NCI-H1105 treated with DMSO at 0.1 percent for 48 hours (cell line): ENCODE measurements around the gene VMP1.

Source experiments
- DNase-seq: peaks from one replicate; lab custom pipeline; 2025; lab: John Stamatoyannopoulos, UW

VMP1 gene

GRCh38 chr17:59707149-59707970 lies at the start of gene VMP1, which contains the start of gene PTRH2:
Gene VMP1, plus strand, starts transcription at chr17:59707654. Its CDS starts 23,793 bp downstream, at chr17:59731447.
Gene PTRH2, minus strand, starts transcription at chr17:59707430. Its CDS starts 9,452 bp downstream, at chr17:59697978.
- DNase-seq: peak; percentile 98

GRCh38 chr17:59666235-59666634 lies 41.2 kb upstream of the VMP1 start:
- DNase-seq: peak; percentile 16

- DNase-seq: no peak
Observed at GRCh38 chr17:59668816-59669215, 38.6 kb upstream of the VMP1 start.

- no peak for DNase-seq
Observed at GRCh38 chr17:59669411-59669810, 38.0 kb upstream of the VMP1 start.

GRCh38 chr17:59669944-59670343 lies 37.5 kb upstream of the VMP1 start:
- DNase-seq: no peak

GRCh38 chr17:59671386-59671785 lies 36.1 kb upstream of the VMP1 start:
- no peak for DNase-seq

- DNase-seq: no peak
Observed at GRCh38 chr17:59675231-59675630, 32.2 kb upstream of the VMP1 start.

GRCh38 chr17:59676716-59677115 lies 30.7 kb upstream of the VMP1 start:
- DNase-seq: peak; percentile 48

- no peak for DNase-seq
Observed at GRCh38 chr17:59678918-59679317, 28.5 kb upstream of the VMP1 start.

- no peak for DNase-seq
Observed at GRCh38 chr17:59680314-59680713, 27.1 kb upstream of the VMP1 start.

- no peak for DNase-seq
Observed at GRCh38 chr17:59683283-59683682, 24.2 kb upstream of the VMP1 start.

- DNase-seq: no peak
Observed at GRCh38 chr17:59684967-59685366, 22.5 kb upstream of the VMP1 start.

GRCh38 chr17:59688008-59688407 lies 19.4 kb upstream of the VMP1 start:
- no peak for DNase-seq

- DNase-seq: no peak
Observed at GRCh38 chr17:59688496-59688895, 19.0 kb upstream of the VMP1 start.

- DNase-seq: no peak
Observed at GRCh38 chr17:59693582-59693981, 13.9 kb upstream of the VMP1 start.

GRCh38 chr17:59694344-59694743 lies 13.1 kb upstream of the VMP1 start:
- DNase-seq: no peak

- no peak for DNase-seq
Observed at GRCh38 chr17:59695945-59696681, 11.3 kb upstream of the VMP1 start.

GRCh38 chr17:59696682-59697277 lies 10.7 kb upstream of the VMP1 start:
- DNase-seq: no peak

- no peak for DNase-seq
Observed at GRCh38 chr17:59698143-59698542, 9.3 kb upstream of the VMP1 start.

- no peak for DNase-seq
Observed at GRCh38 chr17:59699218-59699617, 8.2 kb upstream of the VMP1 start.

GRCh38 chr17:59699786-59700185 lies 7.7 kb upstream of the VMP1 start:
- DNase-seq: no peak

GRCh38 chr17:59702304-59702703 lies 5.2 kb upstream of the VMP1 start:
- no peak for DNase-seq

- no peak for DNase-seq
Observed at GRCh38 chr17:59707971-59708430, 547 bp downstream of the VMP1 start.
